Tibial artery (tissue), 4 donors: Measurements from ENCODE around the gene IFIT2.

Experiments
- DNase-seq, 2 donors: peaks; one replicate each; pipeline ENCODE4 v3.0.0-alpha.2; 2019
- H3K27ac ChIP-seq, 2 donors: fragments of 200-600 bp; sonication (generic) in 1 of 2; 1 replicate in 1 of 2; 2 replicates in 1 of 2; pipeline ENCODE4 v1.5.1; 2018 to 2019; ENCODE audit warnings: mild to moderate bottlenecking in 1 of 2
- H3K27me3 ChIP-seq, 2 donors: fragments of 200-600 bp; sonication (generic) in 1 of 2; one replicate each; pipeline versions ENCODE4 v1.5.1 to v1.6.0; 2016 to 2019
- H3K36me3 ChIP-seq, 3 donors: fragments of 200-600 bp; sonication (generic) in 2 of 3; one replicate each; pipeline ENCODE4 v1.5.1; 2016 to 2019; ENCODE audit warnings: mild to moderate bottlenecking in 2 of 3
- H3K4me1 ChIP-seq, 4 donors: fragments of 200-600 bp; sonication (generic) in 2 of 4; 1 replicate in 3 of 4; 2 replicates in 1 of 4; pipeline ENCODE4 v1.5.1; 2016 to 2019
- H3K4me3 ChIP-seq, 2 donors: fragments of 200-600 bp; sonication (generic) in 1 of 2; 1 replicate in 1 of 2; 2 replicates in 1 of 2; pipeline ENCODE4 v1.5.1; 2018 to 2019; ENCODE audit warnings: mild to moderate bottlenecking in 2 of 2
- H3K9me3 ChIP-seq, 3 donors: fragments of 200-600 bp; sonication (generic) in 1 of 3; one replicate each; pipeline ENCODE4 v1.5.1; 2016 to 2019
- CTCF ChIP-seq, 2 experiments: fragments of 200-600 bp in 1 of 2; fragments of 450-650 bp in 1 of 2; IDR thresholded peaks; one replicate each; pipeline ENCODE4 v1.5.1; 2017 to 2019; ENCODE audit warnings: antibody characterized with exemption in 2 of 2, mild to moderate bottlenecking in 1 of 2, moderate library complexity in 1 of 2
- intact Hi-C: fragments of 100-400 bp; cut with DNase I; formaldehyde crosslinking; loops from one replicate; pipeline ENCODE4 v1.15.0; 2023; ENCODE audit warnings: low total_unique reads

Gene IFIT2

GRCh38 chr10:89294721-89295239 lies 7.1 kb upstream of the IFIT2 start:
- Histone ChIP-seq H3K27ac (peak overlapping the region; percentile 31 to 75), H3K4me1 (peaks cover 0 to 29% (median 10%) of the 10 kb centered on the region in 4 donors), H3K36me3 (no peaks in the 10 kb centered on the region), H3K27me3 (no peaks in the 10 kb centered on the region), H3K9me3 (no peaks in the 10 kb centered on the region), H3K4me3 (no peak overlapping the region)
- DNase-seq = no peak
- no peak for TF ChIP-seq CTCF (IDR thresholded peaks at IDR 0.05)
- intact Hi-C loops = no loop called here

- no peak for TF ChIP-seq CTCF (IDR thresholded peaks at IDR 0.05)
- Histone ChIP-seq H3K36me3 (no peaks in the 10 kb centered on the region), H3K4me3 (no peak overlapping the region), H3K4me1 (peaks cover 0 to 32% (median 10%) of the 10 kb centered on the region in 4 donors), H3K9me3 (no peaks in the 10 kb centered on the region), H3K27ac (peak overlapping the region; percentile 31 to 75), H3K27me3 (no peaks in the 10 kb centered on the region)
- DNase-seq = no peak
- intact Hi-C loops = no loop called here
These were observed 6.2 kb upstream of the IFIT2 start for GRCh38 chr10:89295597-89295996.

- intact Hi-C loops = no loop called here
- peaks cover 0 to 39% (median 15%) of the 10 kb centered on the region in 4 donors for H3K4me1 ChIP-seq
- H3K27me3 ChIP-seq = no peaks in the 10 kb centered on the region
- H3K4me3 ChIP-seq = no peak overlapping the region
- H3K27ac ChIP-seq = peak overlapping the region; percentile 31 to 75
- no peaks in the 10 kb centered on the region for H3K9me3 ChIP-seq
- TF ChIP-seq CTCF (IDR thresholded peaks at IDR 0.05) = no peak
- peak; percentile 33 to 76 for DNase-seq
- no peaks in the 10 kb centered on the region for H3K36me3 ChIP-seq
These were observed 5.6 kb upstream of the IFIT2 start for GRCh38 chr10:89296220-89296648.

- no peaks in the 10 kb centered on the region for H3K9me3 ChIP-seq
- no peaks in the 10 kb centered on the region for H3K27me3 ChIP-seq
- H3K27ac ChIP-seq = peak overlapping the region in 1 of 2 donors; percentile 31
- no peak for TF ChIP-seq CTCF (IDR thresholded peaks at IDR 0.05)
- H3K4me1 ChIP-seq = peaks cover 0 to 43% (median 17%) of the 10 kb centered on the region in 4 donors
- no peak overlapping the region for H3K4me3 ChIP-seq
- intact Hi-C loops = no loop called here
- DNase-seq = no peak
- no peaks in the 10 kb centered on the region for H3K36me3 ChIP-seq
These were observed 4.5 kb upstream of the IFIT2 start for GRCh38 chr10:89297356-89297755.

- no peaks in the 10 kb centered on the region for H3K36me3 ChIP-seq
- no peak overlapping the region for H3K4me3 ChIP-seq
- intact Hi-C loops = no loop called here
- H3K9me3 ChIP-seq = no peaks in the 10 kb centered on the region
- no peaks in the 10 kb centered on the region for H3K27me3 ChIP-seq
- TF ChIP-seq CTCF (IDR thresholded peaks at IDR 0.05) = no peak
- H3K27ac ChIP-seq = no peak overlapping the region
- peak in 1 of 2 donors; percentile 20 for DNase-seq
- peaks cover 0 to 48% (median 20%) of the 10 kb centered on the region in 4 donors for H3K4me1 ChIP-seq
These were observed 4.1 kb upstream of the IFIT2 start for GRCh38 chr10:89297791-89298190.

GRCh38 chr10:89299031-89299430 lies 2.8 kb upstream of the IFIT2 start:
- no peak overlapping the region for H3K27ac ChIP-seq
- peaks cover 0 to 60% (median 29%) of the 10 kb centered on the region in 4 donors for H3K4me1 ChIP-seq
- H3K36me3 ChIP-seq = no peaks in the 10 kb centered on the region
- DNase-seq = no peak
- no peak overlapping the region for H3K4me3 ChIP-seq
- no peaks in the 10 kb centered on the region for H3K9me3 ChIP-seq
- H3K27me3 ChIP-seq = no peaks in the 10 kb centered on the region
- TF ChIP-seq CTCF (IDR thresholded peaks at IDR 0.05) = no peak
- intact Hi-C loops = no loop called here
